H7 (cell line): ENCODE measurements around the gene WDHD1. TPM values are rescaled to one million over a fixed set of nuclear protein-coding genes. Genes with fewer than 3 reads are reported as not detected.
"Not testable (repeated sequence)": the region's sequence is repeated elsewhere in the genome, so short reads cannot be mapped to it uniquely, and the experiment has no call there.

Experiments used
- DNase-seq: peaks from one replicate; pipeline ENCODE4 v3.0.0; 2012
- H3K27me3 ChIP-seq: 2 replicates; pipeline ENCODE4 v1.6.0; 2011; ENCODE audit warnings: mild to moderate bottlenecking, low read length; ENCODE audit not compliant: control insufficient read depth, insufficient read depth
- H3K36me3 ChIP-seq: replicated peaks from 2 replicates; pipeline ENCODE4 v1.5.1; 2011; ENCODE audit warnings: low read length; ENCODE audit not compliant: control insufficient read depth, insufficient read depth
- H3K4me3 ChIP-seq: 2 replicates; pipeline ENCODE4 v1.5.1; 2011; ENCODE audit warnings: low read depth, mild to moderate bottlenecking, control low read depth, low read length, moderate library complexity; ENCODE audit not compliant: insufficient read depth
- total RNA-seq: library from RNA; depleted of rRNA; stranded (reverse); fragments of >200 nt; shearing (Covaris generic); gene quantifications from 2 replicates; pipeline ENCODE4 v1.2.3, GENCODE V29; 2014; rRNA removed

The WDHD1 gene
- total RNA-seq, 1 experiment from 2014 or later: 39.4 TPM

DNA sequence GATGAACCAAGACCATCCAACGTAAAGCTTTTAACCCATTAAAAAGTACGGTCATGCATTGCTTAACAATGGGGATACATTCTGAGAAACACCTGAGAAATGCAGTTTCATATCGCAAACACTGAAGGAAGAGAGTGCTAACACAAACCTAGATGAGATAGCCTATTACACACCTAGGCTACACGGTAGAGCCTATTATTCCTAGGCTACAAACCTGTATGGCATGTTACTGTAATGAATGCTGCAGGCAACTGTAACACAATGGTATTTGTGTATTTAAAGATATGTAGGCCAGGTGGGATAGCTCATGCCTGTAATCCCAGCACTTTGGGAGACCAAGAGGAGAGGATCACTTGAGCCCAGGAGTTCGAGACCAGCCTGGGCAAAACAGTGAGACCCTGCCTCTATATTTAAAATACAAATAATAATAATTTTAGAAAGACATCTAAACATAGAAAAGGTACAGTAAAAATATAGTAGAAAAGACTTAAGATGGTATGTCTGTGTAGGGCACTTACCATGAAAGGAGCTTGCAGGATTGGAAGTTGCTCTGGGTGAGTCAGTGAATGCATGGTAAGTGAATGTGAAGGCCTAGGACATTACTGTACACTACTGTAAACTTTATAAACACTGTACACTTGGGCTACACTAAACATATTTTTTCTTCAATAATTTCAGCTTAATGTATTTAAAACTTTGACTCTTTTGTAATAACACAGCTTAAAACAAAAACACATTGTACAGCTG is 128.9 kb downstream of the WDHD1 start:
- not testable (repeated sequence) for H3K4me3 ChIP-seq, DNase-seq, H3K36me3 ChIP-seq
- peaks cover 19% of the 10 kb centered on the region for H3K27me3 ChIP-seq

DNA sequence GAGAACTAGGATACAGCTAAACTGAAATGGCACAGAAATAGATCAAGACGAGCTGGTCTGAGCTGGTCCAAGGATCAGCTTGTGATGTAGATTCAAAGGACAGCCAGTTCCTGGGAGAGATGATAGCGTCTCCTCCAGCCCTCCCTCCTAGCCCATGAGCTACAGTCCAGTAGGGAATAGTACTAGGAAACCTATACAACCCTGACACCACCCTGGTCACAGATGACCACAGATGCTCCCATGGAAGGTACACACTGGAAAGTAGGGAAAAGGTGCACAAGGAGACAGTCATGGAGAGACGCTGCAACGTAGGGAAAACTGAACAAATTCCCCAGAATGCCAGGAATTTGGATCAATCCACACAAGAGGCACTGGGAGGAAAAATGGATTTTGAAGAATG is 131.2 kb downstream of the WDHD1 start:
- Histone ChIP-seq H3K27me3 (peaks cover 3% of the 10 kb centered on the region; the same call in 1 of the 2 replicates), H3K36me3 (no peaks in the 10 kb centered on the region), H3K4me3 (no peak overlapping the region)
- no peak for DNase-seq

DNA sequence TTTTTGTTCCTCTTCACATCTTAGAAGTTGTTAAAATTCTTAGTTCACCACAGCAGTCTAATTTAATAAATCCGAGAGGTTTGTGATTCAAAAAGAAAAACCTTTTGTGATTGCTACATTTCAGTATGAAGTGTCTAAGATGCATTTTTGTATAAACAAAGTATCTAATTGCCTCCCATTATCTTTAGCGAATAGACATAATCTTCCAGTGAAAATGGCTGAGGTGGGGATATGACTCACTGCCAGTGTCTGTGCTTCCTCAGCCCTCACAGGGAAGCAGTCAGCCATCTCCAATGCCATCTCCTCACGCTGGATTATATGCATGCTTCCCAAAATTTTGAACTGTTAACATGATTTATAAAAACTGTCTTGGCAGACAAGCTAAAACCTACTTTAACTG is 131.9 kb downstream of the WDHD1 start:
- H3K36me3 ChIP-seq: no peaks in the 10 kb centered on the region
- DNase-seq: no peak
- no peak overlapping the region for H3K4me3 ChIP-seq
- H3K27me3 ChIP-seq: no peaks in the 10 kb centered on the region

DNA sequence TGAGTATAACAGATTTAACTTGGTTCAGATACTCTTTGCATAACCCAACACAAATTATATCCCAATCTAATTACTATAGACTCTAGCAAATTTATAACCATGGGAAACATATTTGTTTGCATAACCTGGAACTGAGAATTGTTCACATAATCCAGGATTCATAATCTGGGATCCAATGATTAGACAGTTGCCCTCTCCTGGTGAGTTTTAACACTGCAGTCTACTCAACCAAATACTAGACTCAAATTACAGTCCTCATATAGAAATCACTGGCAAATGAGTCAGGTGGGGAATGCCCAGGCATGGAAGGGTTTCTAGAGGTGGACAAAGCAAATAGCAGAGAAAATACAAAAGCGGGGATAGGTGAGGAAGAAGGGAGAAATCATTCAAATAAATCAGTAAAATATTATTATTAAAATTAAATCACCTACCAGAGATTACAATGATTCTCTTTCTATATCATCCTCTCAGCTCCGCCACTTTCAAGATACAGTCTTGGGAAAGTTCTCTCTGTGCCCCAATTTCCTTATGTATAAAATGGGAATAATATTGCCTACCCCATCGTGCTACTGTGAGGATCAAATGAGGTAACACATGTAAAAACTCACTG is 133.6 kb downstream of the WDHD1 start:
- DNase-seq: peak; percentile 32
- Histone ChIP-seq H3K36me3 (no peaks in the 10 kb centered on the region), H3K4me3 (no peak overlapping the region), H3K27me3 (no peaks in the 10 kb centered on the region)

DNA sequence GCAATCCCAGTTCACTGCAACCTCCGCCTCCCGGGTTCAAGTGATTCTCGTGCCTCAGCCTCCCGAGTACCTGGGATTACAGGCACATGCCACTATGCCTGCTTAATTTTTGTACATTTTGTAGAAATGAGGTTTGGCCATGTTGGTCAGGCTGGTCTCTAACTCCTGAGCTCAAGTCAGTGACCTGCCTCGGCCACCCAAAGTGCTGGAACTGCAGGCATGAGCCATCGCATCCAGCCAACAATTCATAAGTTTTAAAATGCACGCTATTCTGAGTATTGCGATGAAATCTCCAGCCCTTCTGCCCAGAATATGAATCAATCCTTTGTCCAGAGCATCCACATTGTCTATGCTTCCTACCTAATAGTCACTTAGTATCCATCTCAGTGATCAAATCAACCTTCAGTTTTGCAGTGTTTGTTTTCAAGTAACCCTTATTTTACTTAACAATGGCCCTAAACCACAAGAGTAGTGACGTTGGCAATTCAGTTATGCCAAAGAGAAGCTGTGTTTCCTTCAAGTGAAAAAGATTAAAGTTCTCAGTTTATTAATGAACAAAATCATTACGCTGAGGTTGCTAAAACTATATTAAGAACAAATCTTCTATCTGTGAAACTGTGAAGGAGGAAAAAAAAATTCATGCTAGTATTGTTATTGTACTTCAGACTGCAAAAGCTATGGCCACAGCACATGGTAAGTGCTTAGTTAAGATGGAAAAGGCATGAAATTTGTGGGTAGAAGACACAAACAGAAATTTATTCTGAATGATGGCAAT is 135.2 kb downstream of the WDHD1 start:
- Histone ChIP-seq H3K4me3 (no peak overlapping the region), H3K36me3 (no peaks in the 10 kb centered on the region), H3K27me3 (no peaks in the 10 kb centered on the region)
- DNase-seq: no peak

DNA sequence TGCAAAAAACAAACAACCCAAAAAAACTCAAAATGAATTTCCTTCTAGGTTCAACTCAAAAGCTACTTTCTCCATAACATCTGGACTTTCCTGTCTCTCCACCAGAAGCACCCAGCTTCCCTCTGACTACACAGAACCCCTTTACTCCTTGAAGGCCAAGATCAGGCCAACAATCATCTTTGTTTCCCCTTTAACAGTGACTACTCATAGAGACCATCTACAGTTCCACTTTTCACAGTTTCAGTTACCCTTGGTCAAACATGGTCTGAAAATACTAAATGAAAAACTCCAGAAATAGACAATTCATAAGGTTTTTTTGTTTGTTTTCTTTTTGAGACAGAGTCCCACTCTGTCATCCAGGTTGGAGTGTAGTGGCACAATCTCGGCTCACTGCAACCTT is 136.1 kb downstream of the WDHD1 start:
- H3K27me3 ChIP-seq: no peaks in the 10 kb centered on the region
- no peak for DNase-seq
- no peaks in the 10 kb centered on the region for H3K36me3 ChIP-seq
- no peak overlapping the region for H3K4me3 ChIP-seq

DNA sequence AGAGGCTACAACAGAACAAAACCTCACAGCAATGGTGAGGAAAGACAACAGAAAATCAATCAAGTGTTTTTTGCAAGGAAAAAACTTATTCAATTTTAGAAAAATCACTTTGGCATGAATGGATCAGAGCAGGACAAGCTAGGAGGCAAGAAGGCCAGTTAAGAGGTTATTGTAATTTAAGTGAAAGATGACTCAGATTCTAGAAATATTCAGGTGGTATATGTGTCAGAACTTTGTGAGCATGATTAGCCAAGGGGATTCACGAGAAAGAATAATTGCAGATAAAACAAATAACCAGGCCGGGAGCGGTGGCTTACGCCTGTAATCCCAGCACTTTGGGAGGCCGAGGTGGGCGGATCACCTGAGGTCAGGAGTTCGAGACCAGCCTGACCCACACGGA is 137.0 kb downstream of the WDHD1 start:
- Histone ChIP-seq H3K4me3 (no peak overlapping the region), H3K27me3 (no peaks in the 10 kb centered on the region), H3K36me3 (no peaks in the 10 kb centered on the region)
- DNase-seq: no peak

Other genes with a start within 250 kb of the WDHD1 start
- gene GCH1, start 124.3 kb downstream of the WDHD1 start, total RNA-seq: 5.5 and 12.1 TPM in 2 replicates
- gene SOCS4, start 137 bp upstream of the WDHD1 start, total RNA-seq: 7.7 and 9.8 TPM in 2 replicates
- gene MAPK1IP1L, start 24.5 kb upstream of the WDHD1 start, total RNA-seq: 45.7 and 51.0 TPM in 2 replicates
- gene LGALS3, start 102.2 kb upstream of the WDHD1 start, total RNA-seq: 0.18 and 1.6 TPM in 2 replicates
- gene DLGAP5, start 164.5 kb upstream of the WDHD1 start, total RNA-seq: 102 and 147 TPM in 2 replicates
- gene FBXO34, start 244.3 kb upstream of the WDHD1 start, total RNA-seq: 13.8 and 16.6 TPM in 2 replicates